Stromal cell of bone marrow (primary cell): Measurements from ENCODE around the gene EFEMP1.
"Not testable (repeated sequence)": the region's sequence is repeated elsewhere in the genome, so short reads cannot be mapped to it uniquely, and the experiment has no call there.

Source experiments
- DNase-seq: peaks from one replicate; pipeline ENCODE4 v3.0.0-alpha.2; 2012; ENCODE audit warnings: low read depth

EFEMP1 gene

DNA sequence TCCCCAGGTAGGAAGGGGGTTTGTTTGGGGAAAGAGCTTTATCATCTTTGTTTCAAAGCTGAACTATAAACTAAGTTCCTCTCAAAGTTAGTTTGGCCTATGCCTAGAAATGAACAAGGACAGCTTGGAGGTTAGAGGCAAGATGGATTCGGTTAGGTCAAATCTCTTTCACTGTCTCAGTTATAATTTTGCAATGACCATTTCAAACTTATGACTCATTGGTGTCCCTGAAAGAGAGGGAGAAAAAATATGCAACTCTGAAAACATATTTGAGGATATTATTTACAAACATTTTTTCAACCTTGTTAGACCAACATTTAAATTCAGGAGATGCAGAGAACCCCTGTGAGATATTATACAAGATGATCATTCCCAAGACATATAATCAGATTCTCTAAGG, 95.7 kb downstream of the EFEMP1 start:
- DNase-seq, result no peak

DNA sequence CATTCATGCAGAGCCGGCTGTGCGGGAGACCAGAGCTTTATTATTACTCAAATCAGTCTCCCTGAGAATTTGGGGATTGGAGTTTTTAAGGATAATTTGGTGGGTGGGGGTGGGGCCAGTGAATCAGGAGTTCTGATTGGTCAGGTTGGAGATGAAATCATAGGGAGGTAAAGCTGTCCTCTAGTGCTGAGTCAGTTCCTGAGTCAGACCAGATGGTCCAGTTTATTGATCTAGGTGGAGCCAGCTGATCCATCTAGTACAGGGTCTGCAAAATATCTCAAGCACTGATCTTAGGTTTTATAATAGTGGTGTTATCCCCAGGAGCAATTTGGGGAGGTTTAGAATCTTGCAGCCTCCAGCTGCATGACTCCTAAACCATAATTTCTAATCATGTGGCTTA, 96.2 kb downstream of the EFEMP1 start:
- not testable (repeated sequence) for DNase-seq

DNA sequence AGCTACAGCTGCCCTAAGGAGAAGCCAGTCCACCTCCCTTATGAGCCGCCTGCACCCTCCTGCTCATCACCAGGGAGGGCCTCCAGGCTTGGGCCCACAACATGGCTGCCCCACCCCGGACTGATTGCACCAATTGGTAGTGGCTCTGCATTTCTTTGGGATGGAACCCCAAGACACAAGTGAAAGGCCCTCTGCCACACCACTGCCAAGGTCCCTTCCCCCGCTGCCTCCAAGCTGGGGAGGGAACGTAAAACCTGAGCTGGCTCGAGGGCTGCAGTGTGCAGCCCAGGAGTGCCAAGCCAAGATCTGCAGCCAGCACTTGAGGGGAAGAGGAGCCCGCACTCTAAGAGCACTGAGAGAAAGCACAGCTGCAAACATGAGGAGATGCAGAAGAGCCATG, 97.3 kb downstream of the EFEMP1 start:
- DNase-seq, result no peak

GRCh38 chr2:55824551-55825096, 99.0 kb downstream of the EFEMP1 start:
- no peak for DNase-seq
